GM20431 (cell line): ENCODE results near the gene TRERF1.

Source experiments
- in situ Hi-C: fragments of 300-500 bp; cut with MseI, MboI; formaldehyde crosslinking; loops from one replicate; pipeline ENCODE4 v1.15.0; 2020; ENCODE audit warnings: low sequenced_read_pairs; ENCODE audit not compliant: unreplicated experiment

Gene TRERF1

DNA sequence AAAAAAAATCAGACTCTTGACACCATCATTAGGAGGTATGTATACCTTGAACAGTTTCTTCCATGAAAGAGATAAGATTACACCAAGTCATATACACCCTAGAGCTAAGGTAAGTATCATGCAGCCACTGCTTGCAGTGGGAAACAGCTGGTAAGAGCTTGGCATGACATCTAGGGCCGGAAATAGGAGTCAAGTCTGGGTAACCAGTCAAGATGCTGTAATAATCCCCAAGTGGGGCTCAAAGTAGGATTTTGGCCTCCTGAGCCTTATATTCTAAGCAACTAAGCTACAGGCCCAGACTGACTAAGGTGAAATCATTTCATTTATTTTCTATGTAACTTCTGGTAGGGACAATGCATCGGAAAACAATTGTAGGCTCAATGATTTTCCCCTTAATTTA, 23.9 kb downstream of the TRERF1 start:
- in situ Hi-C loops, result no loop called here

DNA sequence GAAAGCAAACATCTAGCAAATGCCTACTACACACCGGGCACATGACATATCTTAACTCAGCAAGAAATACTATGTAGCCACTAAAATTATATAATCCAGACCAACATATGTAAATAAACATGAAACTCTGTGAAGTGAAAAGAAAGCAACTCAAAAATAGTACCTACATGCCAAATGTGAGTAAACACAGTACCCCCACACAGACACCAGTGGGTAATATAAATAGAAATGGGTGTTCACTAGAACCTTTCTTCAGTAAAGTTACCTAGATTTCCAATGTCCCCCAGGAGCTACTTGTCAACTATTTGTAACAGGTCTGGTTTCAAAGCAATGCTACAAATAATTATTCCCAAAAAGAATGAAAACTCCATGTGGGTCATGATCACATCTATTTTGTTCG, 25.5 kb downstream of the TRERF1 start:
- in situ Hi-C loops, result no loop called here

DNA sequence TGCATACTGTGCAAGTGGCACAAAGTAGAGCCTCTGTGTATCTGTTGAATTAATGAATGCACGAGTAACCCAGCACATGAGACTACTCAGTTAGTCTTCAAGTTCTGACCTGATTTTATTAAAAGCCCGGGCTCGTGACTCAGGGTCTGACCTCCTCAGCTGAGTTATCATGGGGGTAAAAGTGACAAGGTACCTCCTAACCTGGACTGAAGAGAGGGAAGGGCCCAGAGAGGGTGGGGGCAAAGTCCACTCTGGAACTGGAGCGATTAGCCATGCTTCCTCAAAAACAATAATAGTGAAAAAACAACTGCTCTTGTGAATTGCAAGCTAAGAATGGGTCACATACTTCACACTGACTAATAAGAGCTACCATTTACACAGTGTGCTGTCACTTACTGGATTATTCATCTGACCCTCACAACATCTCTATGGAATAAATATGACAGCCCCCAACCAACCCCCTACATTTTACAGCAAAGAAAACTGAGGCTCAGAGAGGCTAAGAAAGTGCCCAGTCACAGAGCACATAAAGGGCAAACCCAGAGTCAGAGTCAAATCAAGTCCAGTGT, 26.7 kb downstream of the TRERF1 start:
- in situ Hi-C loops, result no loop called here

DNA sequence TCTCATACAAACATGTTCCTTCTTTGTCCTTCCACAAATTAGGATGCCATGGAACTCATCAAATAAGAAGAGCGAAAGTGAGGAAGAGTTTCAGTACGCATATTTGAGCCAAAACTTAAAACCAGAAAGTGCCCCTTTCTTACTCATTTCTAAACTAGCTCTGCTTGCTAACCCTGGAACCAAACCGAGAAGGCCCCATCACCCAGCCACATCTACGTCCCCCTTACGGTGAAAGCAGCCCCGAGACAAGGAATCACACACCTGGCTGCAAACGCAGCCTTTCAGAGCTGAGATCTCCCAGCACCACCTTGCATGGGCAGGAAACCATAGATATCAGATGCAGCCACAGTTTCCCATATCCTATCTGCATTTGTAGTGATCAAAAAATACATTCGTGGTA, 28.5 kb downstream of the TRERF1 start:
- in situ Hi-C loops, result no loop called here

DNA sequence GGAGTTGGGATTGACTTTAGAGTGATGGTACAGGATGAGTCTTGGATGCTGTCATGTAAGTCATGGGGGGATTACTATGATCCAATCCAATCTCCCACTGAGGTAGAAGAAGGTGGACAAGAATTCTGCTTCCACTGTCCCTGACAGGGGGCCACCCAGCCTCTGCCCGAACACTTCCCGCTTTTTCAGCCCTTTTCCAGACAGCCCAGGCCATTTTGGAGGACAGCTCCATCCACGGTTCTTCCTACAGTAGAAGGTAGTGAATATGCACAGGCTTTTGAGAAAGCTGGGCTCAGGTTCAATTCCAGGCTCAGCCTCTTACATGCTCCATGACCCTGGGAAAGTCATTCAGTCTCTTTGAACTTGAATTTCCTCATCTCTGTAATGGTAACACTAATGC, 31.0 kb downstream of the TRERF1 start:
- in situ Hi-C loops, result no loop called here

- in situ Hi-C loops, result no loop called here
Observed at GRCh38 chr6:42419490-42420280, 32.0 kb downstream of the TRERF1 start.

GRCh38 chr6:42418724-42419123, 33.0 kb downstream of the TRERF1 start:
- in situ Hi-C loops, result no loop called here

DNA sequence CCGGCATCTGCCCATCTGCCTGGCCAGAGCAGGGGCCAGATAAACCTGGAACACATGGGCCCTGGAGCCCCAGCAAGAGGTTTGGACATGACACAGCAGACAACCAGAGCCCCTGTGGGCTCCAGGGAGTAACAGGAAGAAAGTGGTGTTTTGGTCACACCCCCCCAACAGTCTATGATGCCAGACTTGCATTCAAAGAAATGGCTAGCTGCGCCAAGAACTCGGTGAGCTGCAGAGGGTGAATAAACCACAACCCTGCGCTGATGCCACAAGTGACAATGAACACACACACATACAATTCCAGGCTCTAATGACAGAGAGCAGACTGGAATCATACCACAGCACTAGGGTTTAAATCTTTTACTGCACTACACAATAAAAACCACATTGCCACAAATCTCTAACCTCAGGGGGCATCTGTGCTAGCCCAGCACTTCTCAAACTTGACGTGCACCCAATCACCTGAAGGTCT, 34.0 kb downstream of the TRERF1 start:
- in situ Hi-C loops, result no loop called here

- in situ Hi-C loops, result no loop called here
Observed at GRCh38 chr6:42411406-42411805, 40.3 kb downstream of the TRERF1 start.

DNA sequence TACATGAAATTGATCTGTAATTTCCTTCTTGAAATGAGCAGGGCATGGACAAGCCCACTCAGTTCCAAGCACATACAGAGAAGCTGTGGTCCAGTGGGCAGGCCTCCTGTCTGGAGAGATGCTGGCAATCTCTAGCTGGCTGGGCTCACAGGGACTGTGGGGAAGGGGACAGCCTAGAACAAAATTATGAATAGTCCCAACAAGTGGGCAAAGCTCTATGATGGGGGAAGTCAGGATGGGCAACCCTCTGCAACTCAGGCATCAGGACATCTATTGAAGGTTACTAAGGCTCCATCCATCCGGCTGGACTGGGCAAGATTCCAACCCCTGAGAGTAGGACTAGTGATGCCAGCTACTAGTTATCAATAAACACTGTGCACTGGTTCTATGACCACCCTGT, 40.9 kb downstream of the TRERF1 start:
- in situ Hi-C loops, result no loop called here

- in situ Hi-C loops, result no loop called here
Observed at GRCh38 chr6:42409581-42409980, 42.1 kb downstream of the TRERF1 start.

- in situ Hi-C loops, result no loop called here
Observed at GRCh38 chr6:42407379-42407778, 44.3 kb downstream of the TRERF1 start.

DNA sequence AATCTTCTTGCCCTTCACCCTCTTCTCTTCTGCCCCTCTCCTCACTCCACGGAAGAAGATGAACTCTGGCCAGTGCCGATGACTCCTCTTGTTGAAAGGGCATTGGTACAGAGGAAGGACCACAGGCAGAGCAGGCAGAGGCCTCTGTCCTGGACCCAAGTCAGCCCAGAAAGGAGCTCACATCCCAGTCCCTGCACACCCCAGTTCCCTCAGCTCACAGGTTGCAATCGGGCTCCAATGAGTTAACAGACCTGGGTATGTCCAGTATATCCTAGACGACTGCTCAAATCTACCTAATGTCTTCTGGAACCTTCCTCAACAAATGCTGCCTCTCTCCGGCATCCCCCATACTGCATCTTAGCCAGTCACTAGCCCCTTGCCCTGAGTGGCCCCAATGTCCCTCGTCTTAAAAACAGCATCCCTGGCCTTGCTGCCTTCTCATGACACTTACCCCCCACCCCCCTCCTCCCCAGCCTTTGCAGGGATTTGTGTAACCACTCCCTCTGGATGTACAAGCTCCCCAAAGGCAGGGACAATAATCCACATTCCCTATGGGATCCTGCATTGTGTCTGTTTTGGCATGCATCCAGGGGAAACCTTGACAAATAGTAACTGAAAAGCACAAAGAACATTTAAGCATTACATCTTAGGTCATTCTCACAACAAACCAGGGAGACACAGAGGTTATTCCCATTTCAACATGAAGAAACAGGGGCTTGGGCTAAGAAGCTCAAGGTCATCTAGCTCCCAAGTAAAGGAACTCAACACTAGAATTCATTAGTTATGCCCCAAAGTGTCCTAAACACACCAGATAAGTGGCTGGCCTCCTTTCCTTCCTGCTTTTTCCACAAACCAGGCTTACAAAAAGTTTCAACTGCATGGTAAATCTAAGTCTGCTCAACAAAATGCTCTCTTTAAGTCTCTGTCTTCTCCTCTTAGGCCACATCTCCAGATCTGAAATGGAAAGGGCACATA, 45.1 kb downstream of the TRERF1 start:
- in situ Hi-C loops, result no loop called here

GRCh38 chr6:42405021-42405420, 46.7 kb downstream of the TRERF1 start:
- in situ Hi-C loops, result no loop called here

- in situ Hi-C loops, result no loop called here
Observed at GRCh38 chr6:42404484-42404883, 47.2 kb downstream of the TRERF1 start.

- in situ Hi-C loops, result no loop called here
Observed at GRCh38 chr6:42403831-42404230, 47.9 kb downstream of the TRERF1 start.

DNA sequence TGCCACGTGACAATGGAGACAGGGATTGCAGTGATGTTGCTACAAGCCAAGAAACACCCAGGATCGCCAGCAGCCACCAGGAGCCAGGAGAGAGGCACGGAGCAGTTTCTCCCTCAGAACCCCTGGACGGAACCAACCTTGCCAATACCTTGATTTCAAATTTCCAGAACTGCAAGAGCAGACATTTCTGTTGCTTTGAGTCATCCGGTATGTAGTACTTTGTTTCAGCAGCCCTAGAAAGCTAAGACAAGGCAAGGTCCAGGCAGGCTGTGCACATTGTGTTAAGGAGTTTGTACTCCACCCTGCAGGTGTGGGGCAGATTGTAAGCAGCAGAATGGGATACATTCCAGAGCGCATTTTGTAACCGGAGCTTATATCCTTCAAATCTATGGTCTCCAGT, 48.3 kb downstream of the TRERF1 start:
- in situ Hi-C loops, result no loop called here

- in situ Hi-C loops, result no loop called here
Observed at GRCh38 chr6:42402184-42402583, 49.5 kb downstream of the TRERF1 start.

DNA sequence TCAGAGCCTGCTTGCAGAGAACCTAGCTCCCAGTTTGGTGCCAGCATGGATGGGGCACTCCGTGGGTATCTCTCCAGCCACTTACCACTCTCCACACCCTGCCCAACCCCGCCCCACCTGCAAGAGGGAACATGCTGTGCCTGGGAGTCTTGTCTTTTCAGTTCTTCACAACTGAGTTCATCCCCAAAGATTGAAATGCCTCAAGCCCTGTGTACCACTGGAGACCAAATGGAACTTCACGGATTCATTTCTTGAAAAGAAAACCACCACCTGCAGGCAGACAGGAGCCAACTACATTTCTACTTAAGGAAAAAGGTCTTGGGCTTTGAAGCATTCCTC, 50.1 kb downstream of the TRERF1 start:
- in situ Hi-C loops, result no loop called here

DNA sequence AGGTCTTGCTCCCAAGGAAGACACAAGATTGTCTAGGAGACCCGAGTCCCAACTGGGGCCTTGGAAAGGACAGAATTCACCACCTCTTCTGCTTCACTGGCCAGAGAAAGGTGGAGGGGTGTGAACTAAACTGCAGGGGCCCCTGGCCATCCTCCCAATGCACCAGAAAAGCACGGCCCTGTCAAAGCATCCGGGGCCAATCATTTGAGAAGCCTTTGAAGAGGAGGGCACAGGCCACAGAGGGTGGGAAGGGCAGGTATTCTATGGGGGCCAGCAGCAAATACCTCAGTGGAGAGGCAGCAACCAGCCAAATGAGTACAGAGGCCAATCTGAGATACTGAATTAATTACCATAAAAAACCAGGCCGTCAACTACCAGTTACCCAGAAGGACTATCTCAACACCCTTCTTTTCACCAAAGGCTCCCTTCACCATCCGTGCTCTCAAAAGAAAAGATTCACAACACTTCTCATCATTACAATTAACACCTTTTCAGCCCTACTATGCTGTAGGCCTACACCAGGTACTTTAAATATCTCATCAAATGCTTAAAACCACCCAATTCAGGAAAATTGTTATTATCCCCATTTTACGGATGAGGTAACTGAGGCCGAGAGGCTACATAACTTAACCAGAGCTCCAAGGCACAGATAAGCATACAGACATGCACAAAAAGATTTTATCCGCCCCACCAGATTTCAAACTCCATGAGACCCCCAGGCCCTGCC, 50.7 kb downstream of the TRERF1 start:
- in situ Hi-C loops, result no loop called here
